ENCODE results near the gene CDIPT.

Gene CDIPT

GRCh38 chr16:29809031-29809747, 53.8 kb downstream of the CDIPT start:
- no peak for DNase-seq

Measured in stimulated activated naive CD4-positive, alpha-beta T cell treated with Interleukin-2 at 50 U/mL for 16 hours (primary cell).